CD1c-positive myeloid dendritic cell (primary cell): ENCODE data around the gene IGSF9B.

Experiments used
- DNase-seq: peaks from one replicate; pipeline ENCODE4 v3.0.0-alpha.2; 2016; ENCODE audit errors: extremely low spot score

The IGSF9B gene

DNA sequence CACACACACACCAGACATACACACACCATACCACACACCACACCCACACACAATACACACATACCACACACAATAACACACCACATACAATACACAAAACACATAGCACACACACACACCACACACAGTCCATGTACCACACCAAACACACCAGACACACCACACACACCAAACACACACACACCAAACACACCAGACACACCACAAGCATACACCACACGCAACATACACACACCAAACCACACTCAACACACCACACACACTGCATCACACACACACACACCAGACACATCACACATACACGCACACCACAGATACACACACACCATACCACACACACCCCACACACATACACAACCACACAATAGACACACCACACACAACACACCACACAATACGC lies 54.8 kb downstream of the IGSF9B start:
- DNase-seq: no peak

DNA sequence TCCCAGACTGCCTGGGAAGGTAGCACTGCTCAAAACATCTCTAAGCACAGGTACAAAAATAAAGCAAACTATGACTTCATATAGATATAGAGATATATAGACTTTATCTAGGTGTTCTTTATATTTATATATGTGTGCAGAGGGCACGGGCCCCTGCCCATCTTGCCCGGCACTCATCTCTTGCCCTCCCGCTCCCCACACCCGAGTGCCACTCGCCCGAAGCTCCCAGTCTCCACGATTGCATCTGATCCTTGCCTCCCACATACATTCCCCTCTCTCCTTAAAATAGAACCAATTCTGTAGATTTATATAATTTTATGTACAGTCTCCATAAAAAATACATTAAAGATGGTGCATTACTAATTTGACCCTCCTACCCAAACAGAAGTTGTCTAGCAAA lies 55.5 kb downstream of the IGSF9B start:
- no peak for DNase-seq

GRCh38 chr11:133900176-133901105 lies 56.3 kb downstream of the IGSF9B start:
- no peak for DNase-seq

DNA sequence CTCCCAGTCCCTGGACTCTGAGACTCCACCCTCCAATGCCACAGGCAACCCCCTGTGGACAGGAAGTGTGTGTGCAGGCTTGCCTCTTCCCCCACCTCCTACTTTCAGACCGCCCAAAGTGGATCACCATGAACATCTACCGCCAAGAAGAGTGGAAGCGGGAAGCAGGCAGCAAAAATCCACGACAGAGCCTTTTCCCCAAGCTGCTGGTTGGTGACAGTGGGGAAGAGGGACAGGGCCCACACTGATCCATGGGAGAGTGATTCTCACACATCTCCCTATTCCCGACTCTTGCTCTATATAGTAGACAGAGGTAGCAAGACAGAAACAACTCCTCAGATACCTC lies 58.0 kb downstream of the IGSF9B start:
- no peak for DNase-seq

DNA sequence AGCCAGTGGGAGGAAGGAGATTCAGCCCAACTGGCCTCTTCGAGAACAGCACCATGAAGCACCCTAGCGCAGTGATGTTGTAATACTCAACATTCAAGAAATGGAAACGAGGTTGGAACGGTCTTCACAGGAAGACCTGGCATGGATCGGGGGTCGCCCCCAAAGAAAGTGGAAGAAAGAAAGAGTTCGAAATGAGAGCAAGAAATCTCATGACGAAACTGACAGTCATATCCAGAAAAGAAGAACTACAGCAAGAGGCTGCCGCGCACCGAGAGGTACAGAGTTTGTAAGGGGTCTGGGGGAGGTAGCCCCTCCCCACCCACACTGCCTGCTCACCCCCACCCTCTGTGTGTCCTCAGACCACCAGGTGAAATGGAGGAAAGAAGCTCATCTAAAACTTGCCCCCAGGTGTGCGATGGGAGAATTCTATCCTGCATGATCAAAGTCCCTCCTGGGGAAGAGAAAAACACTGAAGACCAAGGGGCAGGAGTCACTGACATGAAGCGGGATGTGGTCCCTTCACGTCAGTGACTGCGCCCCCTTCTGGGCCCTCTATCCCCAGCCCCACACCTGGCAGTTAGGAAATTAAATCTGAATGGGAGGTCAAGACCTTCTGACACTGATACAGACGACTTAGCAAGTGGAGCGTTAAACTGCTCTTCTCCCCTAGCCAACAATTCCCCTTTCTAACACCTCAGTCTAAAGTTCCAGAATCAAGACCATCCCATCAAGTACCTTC lies 58.6 kb downstream of the IGSF9B start:
- DNase-seq: no peak

DNA sequence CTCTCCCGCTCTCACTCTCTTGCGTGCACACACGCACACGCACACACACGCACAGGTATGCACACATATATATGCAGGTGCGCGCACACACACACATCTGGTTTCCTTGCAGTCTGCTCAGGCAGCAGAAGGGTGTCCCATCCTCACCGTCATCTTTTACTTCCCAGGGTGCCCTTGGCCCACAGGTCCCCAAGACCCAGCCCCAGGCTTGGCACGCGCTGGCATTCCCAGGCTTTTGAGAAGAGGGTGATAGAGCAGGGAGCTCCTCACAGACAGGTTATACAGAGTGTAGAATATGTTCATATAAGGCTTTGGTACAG lies 59.5 kb downstream of the IGSF9B start:
- no peak for DNase-seq

- no peak for DNase-seq
These were observed 60.0 kb downstream of the IGSF9B start for GRCh38 chr11:133896642-133897330.

GRCh38 chr11:133896028-133896427 lies 60.7 kb downstream of the IGSF9B start:
- DNase-seq: no peak

GRCh38 chr11:133895551-133895950 lies 61.2 kb downstream of the IGSF9B start:
- no peak for DNase-seq

GRCh38 chr11:133895061-133895479 lies 61.7 kb downstream of the IGSF9B start:
- no peak for DNase-seq

DNA sequence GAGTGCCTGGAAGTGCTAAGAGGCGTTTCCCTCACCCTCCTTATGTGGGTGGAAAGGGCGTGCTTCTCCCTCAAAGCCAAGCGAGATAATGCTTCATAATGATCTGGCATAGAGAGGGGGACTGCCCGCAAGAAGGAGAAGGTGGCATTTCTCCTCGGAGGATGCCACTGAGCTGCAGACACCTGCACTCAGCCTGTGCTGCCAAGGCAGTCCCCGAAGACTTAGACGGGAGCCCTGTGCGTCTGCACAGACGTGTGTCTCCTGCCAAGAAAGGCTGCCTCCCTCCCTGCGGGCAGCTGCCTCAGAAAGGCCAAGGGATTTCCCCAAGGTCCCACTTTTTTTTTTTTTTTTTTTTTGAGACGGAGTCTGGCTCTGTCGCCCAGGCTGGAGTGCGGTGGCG lies 63.4 kb downstream of the IGSF9B start:
- no peak for DNase-seq

DNA sequence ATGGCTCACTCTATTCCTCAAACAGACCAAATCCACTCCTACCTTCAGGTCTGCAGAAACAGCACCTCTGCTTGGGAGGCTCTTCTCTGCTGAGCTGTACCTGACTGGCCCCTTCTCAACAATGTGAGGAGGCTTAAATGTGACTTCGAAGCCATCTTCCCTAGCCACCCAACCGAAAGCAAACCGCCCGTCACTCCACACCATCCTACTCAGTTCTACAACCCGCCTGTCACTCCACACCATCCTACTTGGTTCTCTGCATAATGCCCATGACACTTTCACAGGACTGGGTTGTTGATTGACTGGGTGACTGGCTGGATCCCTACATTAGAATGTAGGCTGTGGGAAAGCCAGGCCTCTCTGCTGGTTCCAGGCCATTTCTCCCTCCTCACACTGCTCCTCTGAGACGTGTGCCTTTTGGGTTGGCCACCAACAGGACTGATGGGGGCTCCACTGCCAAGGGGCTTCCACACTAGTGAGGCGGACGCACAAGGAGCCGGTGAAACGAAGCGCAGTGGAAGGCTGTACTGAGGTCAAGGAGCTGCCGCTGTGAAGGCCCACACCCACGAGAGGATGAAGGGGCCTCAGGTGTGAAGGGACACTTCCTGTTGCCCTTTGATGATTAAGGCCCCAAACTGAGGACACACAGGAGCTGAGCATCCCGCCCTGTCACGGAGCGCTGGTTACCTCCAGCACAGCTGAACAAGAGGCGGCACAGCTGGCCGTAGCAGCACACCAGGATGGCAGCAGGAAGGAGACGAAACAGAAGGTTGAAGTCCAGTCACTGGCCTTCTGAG lies 64.0 kb downstream of the IGSF9B start:
- DNase-seq: no peak

DNA sequence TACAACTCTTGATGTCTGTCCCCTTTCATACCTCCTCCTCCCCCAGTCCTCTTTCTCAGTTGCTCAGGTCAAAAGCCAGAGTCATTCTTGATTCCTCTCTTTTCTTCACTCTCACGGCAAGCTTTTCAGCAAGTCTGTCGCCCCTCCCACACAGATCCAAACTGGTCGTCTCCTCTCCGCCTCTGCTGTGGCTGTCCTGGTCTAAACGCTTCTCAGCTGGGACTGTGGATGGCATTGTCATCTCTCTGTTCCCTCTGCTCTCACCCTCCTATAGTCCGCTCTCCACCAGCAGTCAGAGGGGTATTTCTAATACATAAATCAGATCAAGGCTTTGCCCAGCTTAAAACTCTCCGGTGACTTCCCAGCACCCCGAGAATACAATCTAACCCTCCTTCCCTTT lies 64.6 kb downstream of the IGSF9B start:
- no peak for DNase-seq

DNA sequence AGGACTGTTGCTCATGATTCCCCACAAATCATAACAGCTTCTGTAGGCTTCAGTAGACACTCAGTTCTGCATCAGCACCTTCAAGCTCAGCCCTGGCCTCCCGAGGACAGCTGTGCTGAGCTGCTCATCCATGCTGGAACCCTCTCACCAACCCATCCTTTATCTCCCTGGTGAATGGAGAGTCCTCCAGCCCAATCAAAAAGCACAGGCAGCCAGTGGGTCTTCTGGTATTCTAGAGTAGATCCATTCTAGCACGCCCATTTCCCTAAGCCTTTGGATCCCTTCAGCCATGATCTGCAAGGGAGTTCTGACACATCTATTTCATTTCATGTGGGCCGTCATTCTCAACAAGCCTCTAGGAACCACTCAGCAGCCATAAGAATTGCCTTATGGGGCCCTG lies 66.9 kb downstream of the IGSF9B start:
- DNase-seq: no peak

DNA sequence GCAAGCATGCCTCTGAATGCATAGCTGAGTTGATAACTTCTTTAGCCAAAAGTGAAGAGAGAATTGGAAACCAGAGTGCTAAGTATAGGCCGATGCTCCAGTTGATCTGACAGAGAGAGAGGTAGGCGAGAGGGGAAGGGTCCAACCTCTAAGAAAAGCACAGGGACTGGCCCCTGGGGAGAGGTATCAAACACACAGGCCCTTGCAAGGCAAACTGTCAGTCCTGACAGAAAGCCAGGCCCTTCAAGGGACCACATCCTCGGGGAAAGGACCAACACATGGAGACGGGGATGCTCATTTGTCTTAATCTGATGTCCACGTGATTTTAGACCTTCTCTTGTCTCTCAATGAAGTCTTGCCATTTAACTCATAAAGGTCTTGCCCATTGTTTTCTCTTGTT lies 67.6 kb downstream of the IGSF9B start:
- no peak for DNase-seq

DNA sequence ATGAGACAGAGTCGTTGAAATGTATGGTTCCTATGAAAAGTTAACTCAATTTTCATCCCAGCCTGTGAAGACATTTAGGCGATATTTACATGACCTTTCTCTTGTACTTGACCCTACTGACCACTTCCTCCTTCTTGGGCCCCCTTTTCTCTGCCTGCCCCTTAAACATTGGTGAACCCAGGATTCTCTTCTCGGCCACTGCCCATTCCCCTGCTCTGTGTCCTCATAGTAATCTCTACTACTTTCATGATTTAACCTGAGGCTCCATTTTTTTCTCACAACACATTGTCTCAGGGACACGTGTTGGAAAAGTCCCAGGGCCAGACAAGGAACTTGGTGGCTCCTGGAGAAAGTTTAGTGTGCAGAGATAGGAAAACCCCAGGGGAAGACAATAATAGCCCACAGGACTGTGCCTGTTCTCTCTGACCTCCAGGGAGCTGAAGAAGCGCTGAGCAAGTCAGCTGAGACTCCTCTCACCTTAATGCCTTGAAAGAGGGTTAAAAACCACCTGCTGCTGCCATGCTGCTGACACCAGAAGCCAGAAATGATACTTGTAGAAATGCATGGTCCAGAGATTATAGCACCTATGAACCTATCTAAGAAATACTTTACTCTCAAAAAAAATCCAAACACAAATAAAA lies 69.0 kb downstream of the IGSF9B start:
- DNase-seq: no peak

GRCh38 chr11:133886029-133886428 lies 70.7 kb downstream of the IGSF9B start:
- DNase-seq: no peak

DNA sequence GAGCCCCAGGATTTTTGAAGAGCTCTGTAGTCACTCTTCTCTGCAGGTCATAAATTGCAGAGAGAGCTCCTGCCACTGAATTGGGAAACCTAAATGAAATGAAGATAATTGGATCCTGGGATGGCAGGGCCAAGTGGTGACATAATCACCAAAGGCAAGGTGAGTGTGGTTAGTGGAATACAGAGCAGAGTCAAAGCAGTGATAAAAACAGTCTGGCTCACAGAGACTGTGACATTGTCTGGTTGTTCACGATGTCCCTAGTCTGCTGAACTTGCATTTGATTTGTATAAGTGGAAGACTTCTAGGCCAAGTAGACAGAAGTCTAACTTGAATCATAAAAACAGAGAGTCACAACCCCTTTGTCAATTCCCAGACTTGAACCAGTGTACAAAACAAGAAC lies 84.6 kb downstream of the IGSF9B start:
- DNase-seq: no peak

DNA sequence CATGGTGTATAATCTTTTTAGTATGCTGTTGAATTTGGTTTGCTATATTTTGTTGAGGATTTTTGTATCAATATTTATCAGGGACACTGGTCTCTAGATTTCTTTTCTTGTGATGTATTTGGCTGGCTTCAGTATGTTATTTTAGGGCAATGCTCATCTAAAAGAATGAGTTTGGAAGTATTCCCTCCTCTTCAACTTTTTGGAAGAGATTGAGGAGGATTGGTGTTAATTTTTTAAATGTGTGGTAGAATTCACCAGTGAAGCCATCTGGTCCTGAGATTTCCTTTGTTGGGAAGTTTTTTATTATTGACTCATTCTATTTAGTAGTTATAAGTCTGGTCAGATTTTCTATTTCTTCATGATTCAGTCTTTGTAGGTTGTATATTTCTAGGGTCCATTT lies 89.3 kb downstream of the IGSF9B start:
- DNase-seq: no peak

- no peak for DNase-seq
These were observed 91.3 kb downstream of the IGSF9B start for GRCh38 chr11:133865466-133865865.

- DNase-seq: no peak
These were observed 92.0 kb downstream of the IGSF9B start for GRCh38 chr11:133864756-133865155.
